Measurements from ENCODE around the gene POU2F3. TPM values are rescaled to one million over a fixed set of nuclear protein-coding genes. Genes with fewer than 3 reads are reported as not detected.

POU2F3 gene
- total and polyA plus RNA-seq, 2 of the 13 experiments (the other 11 are each of a cell fraction or from before 2014, with no cell fraction given): not detected

- CTCF ChIA-PET (ENCODE audit: low intra/inter-chr PET ratio, low total read pairs): interaction anchor here (1.6 kb wide), 1 partner anchor 177 kb away, joined by 6 read pairs; the partner anchor contains the start of gene GRIK4
Observed at GRCh38 chr11:120333801-120334200, 93.9 kb downstream of the POU2F3 start.

More at GRCh38 chr11:120333801-120334200, 93.9 kb downstream of the POU2F3 start:
- no peak for DNase-seq (ENCODE audit: low spot score)
- no peak overlapping the region for H3K27ac ChIP-seq (ENCODE audit: extremely low read length, insufficient read depth, low read length)
- ATAC-seq: no peak
- no TSS peak for BruUV-seq (replicated peaks)
- intact Hi-C loops (cut with micrococcal nuclease; ENCODE audit: unreplicated experiment): loop anchor here (2.0 kb wide), 1 partner anchor 67 kb away; no protein-coding TSS in a partner anchor
- no peak overlapping the region for H3K4me3 ChIP-seq (replicated peaks in 1 of 3; ENCODE audit: insufficient read depth in 1 of 3, low read depth in 2 of 3, low read length in 3 of 3)
- no peaks in the 10 kb centered on the region for H4K20me1 ChIP-seq (ENCODE audit: insufficient read depth, low read length)
- H3K9ac ChIP-seq (ENCODE audit: insufficient read depth, low read depth, low read length): no peak overlapping the region
- H3K4me1 ChIP-seq (ENCODE audit: insufficient read depth, low read length): peaks cover 9% of the 10 kb centered on the region; the same call in 1 of the 2 replicates
- H2AFZ ChIP-seq (ENCODE audit: low read length): no peak overlapping the region
- TF ChIP-seq SRSF4 (IDR thresholded peaks at IDR 0.05; ENCODE audit: low read depth, low read length, poor library complexity, severe bottlenecking) (no peak), SP4 (CRISPR knock-in tag; IDR thresholded peaks at IDR 0.05) (no peak), GATAD1 (CRISPR knock-in tag; IDR thresholded peaks at IDR 0.05) (no peak), TBL1XR1 (IDR thresholded peaks at IDR 0.05; ENCODE audit: borderline replicate concordance, low read length, partially characterized antibody) (no peak), SIX4 (CRISPR knock-in tag; IDR thresholded peaks at IDR 0.05) (no peak), GABPB1 (CRISPR knock-in tag; IDR thresholded peaks at IDR 0.05) (no peak), ZNF138 (CRISPR knock-in tag; IDR thresholded peaks at IDR 0.05; ENCODE audit: low read depth) (no peak), ZNF770 (CRISPR knock-in tag; IDR thresholded peaks at IDR 0.05) (no peak), DMTF1 (CRISPR knock-in tag; IDR thresholded peaks at IDR 0.05) (no peak), SMC3 (IDR thresholded peaks at IDR 0.05; ENCODE audit: low read length) (no peak), MTF2 (CRISPR knock-in tag; IDR thresholded peaks at IDR 0.05; ENCODE audit: borderline replicate concordance) (no peak), ZNF235 (CRISPR knock-in tag; IDR thresholded peaks at IDR 0.05; ENCODE audit: borderline replicate concordance) (no peak), BCL6 (CRISPR knock-in tag; IDR thresholded peaks at IDR 0.05) (no peak), MEIS2 (CRISPR knock-in tag; IDR thresholded peaks at IDR 0.05) (no peak), THAP8 (CRISPR knock-in tag; IDR thresholded peaks at IDR 0.05; ENCODE audit: borderline replicate concordance) (no peak), ZNF580 (CRISPR knock-in tag; IDR thresholded peaks at IDR 0.05; ENCODE audit: borderline replicate concordance, low read depth) (no peak), HOXA7 (CRISPR knock-in tag; IDR thresholded peaks at IDR 0.05) (no peak), AGO1 (IDR thresholded peaks at IDR 0.05; ENCODE audit: low read depth, low read length, poor library complexity, severe bottlenecking) (no peak), ZNF232 (CRISPR knock-in tag; IDR thresholded peaks at IDR 0.05; ENCODE audit: borderline replicate concordance) (no peak), ZNF550 (CRISPR knock-in tag; IDR thresholded peaks at IDR 0.05; ENCODE audit: borderline replicate concordance) (no peak)
- WGBS (ENCODE audit: low lambda C conversion rate): 90% methylated on average over 1 of the region's 1 CpG
- no peaks in the 10 kb centered on the region for H3K9me3 ChIP-seq (ENCODE audit: low read length)
- H3K79me2 ChIP-seq (ENCODE audit: insufficient read depth, low read length): peaks cover 22% of the 10 kb centered on the region
- in situ Hi-C loops (cut with HindIII; ENCODE audit: extremely low pct_ligation_motif_present, low pct_unique_long_range_greater_than_20kb): no loop called here
- no peak overlapping the region for H3K4me2 ChIP-seq (ENCODE audit: low read depth, low read length)
- no peak for FAIRE-seq
- H3K27me3 ChIP-seq (ENCODE audit: control insufficient read depth in 1 of 2, insufficient read depth in 2 of 2, low read length in 2 of 2): no peaks in the 10 kb centered on the region; a peak in 1 of 5 replicates
- peaks cover 0 to 2% of the 10 kb centered on the region in 2 experiments; a peak in 2 of 5 replicates for H3K36me3 ChIP-seq (replicated peaks in 1 of 2; ENCODE audit: control insufficient read depth in 1 of 2, insufficient read depth in 2 of 2, low read length in 2 of 2)
- POLR2A ChIA-PET: no interaction called here
